Spleen (tissue), 11 donors: ENCODE measurements around the gene GALNT15. TPM values are rescaled to one million over a fixed set of nuclear protein-coding genes. Genes with fewer than 3 reads are reported as not detected.

Experiments
- DNase-seq: peaks from one replicate; pipeline ENCODE4 v3.0.0-alpha.2; 2020
- H3K27ac ChIP-seq, 8 donors: fragments of 200-600 bp; sonication (generic) in 7 of 8; 1 replicate in 4 of 8; 2 replicates in 4 of 8; pipeline versions ENCODE4 v1.5.0 to v1.8.0; 2016 to 2021; ENCODE audit warnings: inconsistent platforms in 4 of 8, mild to moderate bottlenecking in 4 of 8, moderate library complexity in 1 of 8
- H3K27me3 ChIP-seq, 7 donors: fragments of 200-600 bp; sonication (generic) in 6 of 7; replicated peaks in 1 of 7; 1 replicate in 4 of 7; 2 replicates in 3 of 7; pipeline versions ENCODE4 v1.5.0 to v1.8.0; 2016 to 2021; ENCODE audit warnings: inconsistent platforms in 3 of 7, mild to moderate bottlenecking in 1 of 7
- H3K36me3 ChIP-seq, 6 donors: fragments of 200-600 bp; sonication (generic) in 5 of 6; 1 replicate in 4 of 6; 2 replicates in 2 of 6; pipeline versions ENCODE4 v1.5.0 to v1.8.0; 2016 to 2021; ENCODE audit warnings: inconsistent platforms in 2 of 6
- H3K4me1 ChIP-seq, 6 donors: fragments of 200-600 bp; sonication (generic) in 5 of 6; 1 replicate in 3 of 6; 2 replicates in 3 of 6; pipeline versions ENCODE4 v1.5.0 to v1.8.0; 2016 to 2021; ENCODE audit warnings: inconsistent platforms in 3 of 6
- H3K4me3 ChIP-seq, 8 donors: fragments of 200-600 bp; sonication (generic) in 7 of 8; 1 replicate in 4 of 8; 2 replicates in 4 of 8; pipeline versions ENCODE4 v1.5.0 to v1.8.0; 2016 to 2021; ENCODE audit warnings: inconsistent platforms in 4 of 8, mild to moderate bottlenecking in 4 of 8, moderate library complexity in 2 of 8
- H3K9me3 ChIP-seq, 8 donors: fragments of 200-600 bp; sonication (generic) in 7 of 8; 1 replicate in 4 of 8; 2 replicates in 4 of 8; pipeline versions ENCODE4 v1.5.0 to v1.8.0; 2016 to 2021; ENCODE audit warnings: inconsistent platforms in 4 of 8
- POLR2A ChIP-seq, 3 donors: fragments of 450-650 bp; IDR thresholded peaks; one replicate each; pipeline ENCODE4 v1.5.1; 2017; ENCODE audit warnings: antibody characterized with exemption in 3 of 3, mild to moderate bottlenecking in 1 of 3
- POLR2AphosphoS5 ChIP-seq, 3 donors: sonication (generic); formaldehyde crosslinking; IDR thresholded peaks; one replicate each; pipeline ENCODE4 v1.5.1; 2017; ENCODE audit warnings: antibody characterized with exemption in 3 of 3
- WGBS, 5 donors: extraction: QIAGEN DNeasy Blood & Tissue Kit in 3 of 5; methylation state at CpG; one replicate each; pipeline versions ENCODE4 v1.1.5 to v1.1.7; 2013 to 2018; 5-methylcytosine and 5-hydroxymethylcytosine counted together
- intact Hi-C: fragments of 100-400 bp; cut with DNase I; formaldehyde crosslinking; loops from one replicate; pipeline ENCODE4 v1.15.0; 2023; ENCODE audit warnings: low total_unique reads
- polyA plus RNA-seq, 3 donors: library from polyadenylated mRNA; stranded (reverse); fragments of 200-250 nt; gene quantifications; one replicate each; pipeline ENCODE4 v1.2.1, GENCODE V29; 2013
- total RNA-seq, 7 donors: library from RNA; depleted of rRNA in 3 of 7; stranded (reverse); fragments of >200 nt in 3 of 7; fragmentation: NEBNext Ultra II Directional in 4 of 7; extraction: Animal tissue kit (Norgen Biotek cat#: 25700) in 4 of 7; gene quantifications; one replicate each; pipeline versions ENCODE4 v1.1.0 to v1.2.1, GENCODE V29; 2016 to 2021
- TF ChIP-seq, protein P1 (sequence below), 11 experiments: fragments of 200-600 bp in 7 of 11; fragments of 450-650 bp in 4 of 11; sonication (generic) in 4 of 11; IDR thresholded peaks in 8 of 11; conservative IDR thresholded peaks in 3 of 11; 1 replicate in 7 of 11; 2 replicates in 4 of 11; pipeline versions ENCODE4 v1.4.0 to v1.8.0; 2016 to 2021; ENCODE audit warnings: antibody characterized with exemption in 11 of 11, inconsistent platforms in 4 of 11, mild to moderate bottlenecking in 1 of 11
- donor health status: healthy with polysubstance abuse.
- donor health status: DM: no; HTN: no; CAD: no; lungs with moderate emphysema.
- donor health status: DM: no; HTN: no; CAD: no.
- donor health status: Bipolar disorder and iron deficiency.
- donor health status: healthy.
- donor health status: DM: no; HTN: no; CAD: no.
- donor health status: DM: yes; HTN: yes; CAD: no.

GALNT15 gene
- total and polyA plus RNA-seq, 10 donors = 2.5 to 147 (median 42.1) TPM

DNA sequence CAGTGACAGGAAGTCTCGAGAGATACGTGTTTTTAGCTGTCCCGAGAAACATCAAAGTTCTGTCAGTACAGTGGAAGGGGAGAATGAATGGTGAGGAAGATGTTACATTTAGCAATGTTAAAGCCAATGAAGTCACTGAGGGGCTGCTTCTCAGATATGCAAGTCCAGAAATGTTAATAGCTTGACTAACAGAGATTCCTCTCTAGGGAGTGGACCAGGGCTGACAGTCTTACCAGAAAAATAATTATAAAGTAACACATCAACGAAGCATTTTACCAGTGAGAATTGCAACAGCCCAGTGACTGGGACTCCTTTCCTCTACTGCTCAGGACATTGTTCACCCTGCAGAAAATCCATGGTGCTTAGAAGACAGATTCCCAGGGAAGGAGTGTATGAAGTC lies 23.9 kb downstream of the GALNT15 start:
- TF ChIP-seq POLR2AphosphoS5 (IDR thresholded peaks at IDR 0.05) = no peak
- TF ChIP-seq POLR2A (IDR thresholded peaks at IDR 0.05) = no peak
- TF ChIP-seq, protein P1, sequence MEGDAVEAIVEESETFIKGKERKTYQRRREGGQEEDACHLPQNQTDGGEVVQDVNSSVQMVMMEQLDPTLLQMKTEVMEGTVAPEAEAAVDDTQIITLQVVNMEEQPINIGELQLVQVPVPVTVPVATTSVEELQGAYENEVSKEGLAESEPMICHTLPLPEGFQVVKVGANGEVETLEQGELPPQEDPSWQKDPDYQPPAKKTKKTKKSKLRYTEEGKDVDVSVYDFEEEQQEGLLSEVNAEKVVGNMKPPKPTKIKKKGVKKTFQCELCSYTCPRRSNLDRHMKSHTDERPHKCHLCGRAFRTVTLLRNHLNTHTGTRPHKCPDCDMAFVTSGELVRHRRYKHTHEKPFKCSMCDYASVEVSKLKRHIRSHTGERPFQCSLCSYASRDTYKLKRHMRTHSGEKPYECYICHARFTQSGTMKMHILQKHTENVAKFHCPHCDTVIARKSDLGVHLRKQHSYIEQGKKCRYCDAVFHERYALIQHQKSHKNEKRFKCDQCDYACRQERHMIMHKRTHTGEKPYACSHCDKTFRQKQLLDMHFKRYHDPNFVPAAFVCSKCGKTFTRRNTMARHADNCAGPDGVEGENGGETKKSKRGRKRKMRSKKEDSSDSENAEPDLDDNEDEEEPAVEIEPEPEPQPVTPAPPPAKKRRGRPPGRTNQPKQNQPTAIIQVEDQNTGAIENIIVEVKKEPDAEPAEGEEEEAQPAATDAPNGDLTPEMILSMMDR (IDR thresholded peaks at IDR 0.05 in 8 of 11, conservative IDR thresholded peaks at IDR 0.05 in 3 of 11) = no peak
- Histone ChIP-seq H3K27me3 (no peaks in the 10 kb centered on the region), H3K4me1 (no peaks in the 10 kb centered on the region), H3K4me3 (no peak overlapping the region), H3K9me3 (no peaks in the 10 kb centered on the region), H3K36me3 (peaks cover 0 to 37% (median 1%) of the 10 kb centered on the region in 6 donors), H3K27ac (no peak overlapping the region)
- intact Hi-C loops = no loop called here
- DNase-seq = no peak
- 65 to 90% (median 72%) methylated on average over 4 of the region's 4 CpGs for WGBS, 5 donors

GRCh38 chr3:16199769-16200168 lies 25.3 kb downstream of the GALNT15 start:
- TF ChIP-seq POLR2AphosphoS5 (IDR thresholded peaks at IDR 0.05) (no peak), POLR2A (IDR thresholded peaks at IDR 0.05) (no peak)
- TF ChIP-seq, protein P1 (IDR thresholded peaks at IDR 0.05 in 8 of 11, conservative IDR thresholded peaks at IDR 0.05 in 3 of 11) = no peak
- DNase-seq = no peak
- Histone ChIP-seq H3K9me3 (no peaks in the 10 kb centered on the region), H3K27ac (no peak overlapping the region), H3K4me1 (no peaks in the 10 kb centered on the region), H3K36me3 (peaks cover 0 to 48% (median 1%) of the 10 kb centered on the region in 6 donors), H3K4me3 (no peak overlapping the region), H3K27me3 (peaks cover 0 to 6% (median 0%) of the 10 kb centered on the region in 7 donors)
- 63 to 78% (median 70%) methylated on average over 2 of the region's 2 CpGs for WGBS, 5 donors
- intact Hi-C loops = no loop called here

- H3K27ac ChIP-seq = no peak overlapping the region
- WGBS, 5 donors = 83 to 90% (median 84%) methylated on average over 6 to 8 of the region's 8 CpGs
- intact Hi-C loops = no loop called here
- no peak overlapping the region for H3K4me3 ChIP-seq
- DNase-seq = no peak
- peaks cover 0 to 55% (median 1%) of the 10 kb centered on the region in 6 donors for H3K36me3 ChIP-seq
- H3K4me1 ChIP-seq = no peaks in the 10 kb centered on the region
- H3K9me3 ChIP-seq = no peaks in the 10 kb centered on the region
- peaks cover 0 to 8% (median 0%) of the 10 kb centered on the region in 7 donors for H3K27me3 ChIP-seq
- TF ChIP-seq POLR2AphosphoS5 (IDR thresholded peaks at IDR 0.05) = no peak
- TF ChIP-seq, protein P1 (IDR thresholded peaks at IDR 0.05 in 8 of 11, conservative IDR thresholded peaks at IDR 0.05 in 3 of 11) = no peak
- TF ChIP-seq POLR2A (IDR thresholded peaks at IDR 0.05) = no peak
Measured at GRCh38 chr3:16200411-16200810, 25.9 kb downstream of the GALNT15 start.

- no peak for DNase-seq
- H3K9me3 ChIP-seq = no peaks in the 10 kb centered on the region
- H3K4me1 ChIP-seq = no peaks in the 10 kb centered on the region
- intact Hi-C loops = no loop called here
- H3K27me3 ChIP-seq = peaks cover 0 to 8% (median 0%) of the 10 kb centered on the region in 7 donors
- 72 to 90% (median 83%) methylated on average over 4 of the region's 4 CpGs for WGBS, 5 donors
- H3K27ac ChIP-seq = no peak overlapping the region
- H3K36me3 ChIP-seq = peaks cover 0 to 36% (median 1%) of the 10 kb centered on the region in 6 donors
- TF ChIP-seq POLR2A (IDR thresholded peaks at IDR 0.05) (no peak), POLR2AphosphoS5 (IDR thresholded peaks at IDR 0.05) (no peak)
- TF ChIP-seq, protein P1 (IDR thresholded peaks at IDR 0.05 in 8 of 11, conservative IDR thresholded peaks at IDR 0.05 in 3 of 11) = no peak
- H3K4me3 ChIP-seq = no peak overlapping the region
Measured at GRCh38 chr3:16203031-16203430, 28.6 kb downstream of the GALNT15 start.
